Measurements from ENCODE around the gene MOB3B. TPM values are rescaled to one million over a fixed set of nuclear protein-coding genes. Genes with fewer than 3 reads are reported as not detected.

The MOB3B gene
- total RNA-seq, 1 experiment from 2014 or later = 2.6 TPM

- Histone ChIP-seq H3K4me2 (ENCODE audit: low read length) (no peak overlapping the region), H3K4me1 (ENCODE audit: insufficient read depth, low read length) (0 out of 2 replicates have a peak, but pooled peaks cover 4% of the 10 kb centered on the region), H3K9me2 (replicated peaks; ENCODE audit: low read length) (no peaks in the 10 kb centered on the region), H3K9ac (ENCODE audit: low read length) (no peak overlapping the region), H3F3A (ENCODE audit: low read length, unreplicated experiment) (no peaks in the 10 kb centered on the region), H3K4me3 (ENCODE audit: low read length) (no peak overlapping the region), H3K27me3 (ENCODE audit: low read length) (no peaks in the 10 kb centered on the region), H3K36me3 (ENCODE audit: low read depth, low read length) (no peaks in the 10 kb centered on the region), H3K27ac (ENCODE audit: low read length) (no peak overlapping the region), H4K20me1 (ENCODE audit: low read length) (no peaks in the 10 kb centered on the region), H3K79me2 (ENCODE audit: low read length) (no peaks in the 10 kb centered on the region), H2AFZ (ENCODE audit: low read length) (no peak overlapping the region), H3K9me3 (ENCODE audit: low read length) (no peaks in the 10 kb centered on the region)
- ATAC-seq (no peak), DNase-seq (no peak)
- TF ChIP-seq EZH2 (IDR thresholded peaks at IDR 0.05; ENCODE audit: low read length, unreplicated experiment) = no peak
- TF ChIP-seq CTCF (conservative IDR thresholded peaks at IDR 0.05; ENCODE audit: low read depth, low read length) = no peak
- no peak for TF ChIP-seq EZH2phosphoT487 (IDR thresholded peaks at IDR 0.05; ENCODE audit: borderline replicate concordance, low read length)
- ChIA-PET CTCF (no interaction called here), POLR2A (ENCODE audit: unreplicated experiment) (no interaction called here)
- no TSS peak for BruUV-seq (replicated peaks)
- intact Hi-C loops (cut with micrococcal nuclease) = no loop called here
Measured at GRCh38 chr9:27336126-27336525, 193.5 kb downstream of the MOB3B start.

- DNase-seq = no peak
- POLR2A ChIA-PET (ENCODE audit: unreplicated experiment) = no interaction called here
- 0 out of 2 replicates have a peak, but pooled peaks cover 4% of the 10 kb centered on the region for H3K4me1 ChIP-seq (ENCODE audit: insufficient read depth, low read length)
- H3K36me3 ChIP-seq (ENCODE audit: low read depth, low read length) = no peaks in the 10 kb centered on the region
- H4K20me1 ChIP-seq (ENCODE audit: low read length) = no peaks in the 10 kb centered on the region
- no peak overlapping the region for H3K4me2 ChIP-seq (ENCODE audit: low read length)
- H3K27ac ChIP-seq (ENCODE audit: low read length) = no peak overlapping the region
- no peak overlapping the region for H2AFZ ChIP-seq (ENCODE audit: low read length)
- no peaks in the 10 kb centered on the region for H3F3A ChIP-seq (ENCODE audit: low read length, unreplicated experiment)
- H3K9ac ChIP-seq (ENCODE audit: low read length) = no peak overlapping the region
- no TSS peak for BruUV-seq (replicated peaks)
- H3K27me3 ChIP-seq (ENCODE audit: low read length) = no peaks in the 10 kb centered on the region
- H3K9me3 ChIP-seq (ENCODE audit: low read length) = no peaks in the 10 kb centered on the region
- no peaks in the 10 kb centered on the region for H3K79me2 ChIP-seq (ENCODE audit: low read length)
- no peaks in the 10 kb centered on the region for H3K9me2 ChIP-seq (replicated peaks; ENCODE audit: low read length)
- CTCF ChIA-PET = no interaction called here
- intact Hi-C loops (cut with micrococcal nuclease) = no loop called here
- no peak for ATAC-seq
- TF ChIP-seq CTCF (conservative IDR thresholded peaks at IDR 0.05; ENCODE audit: low read depth, low read length) (no peak), EZH2phosphoT487 (IDR thresholded peaks at IDR 0.05; ENCODE audit: borderline replicate concordance, low read length) (no peak), EZH2 (IDR thresholded peaks at IDR 0.05; ENCODE audit: low read length, unreplicated experiment) (no peak)
- no peak overlapping the region for H3K4me3 ChIP-seq (ENCODE audit: low read length)
Measured at GRCh38 chr9:27335075-27335474, 194.5 kb downstream of the MOB3B start.

- ATAC-seq (peak; percentile 78), DNase-seq (peak; percentile 75)
- Histone ChIP-seq H3K9me2 (replicated peaks; ENCODE audit: low read length) (no peaks in the 10 kb centered on the region), H3K27ac (ENCODE audit: low read length) (no peak overlapping the region), H3K27me3 (ENCODE audit: low read length) (no peaks in the 10 kb centered on the region), H3K9me3 (ENCODE audit: low read length) (no peaks in the 10 kb centered on the region), H3F3A (ENCODE audit: low read length, unreplicated experiment) (no peaks in the 10 kb centered on the region), H3K4me3 (ENCODE audit: low read length) (no peak overlapping the region), H3K36me3 (ENCODE audit: low read depth, low read length) (no peaks in the 10 kb centered on the region), H2AFZ (ENCODE audit: low read length) (peak overlapping the region; percentile 32; the same call in 1 of the 2 replicates), H4K20me1 (ENCODE audit: low read length) (no peaks in the 10 kb centered on the region), H3K4me1 (ENCODE audit: insufficient read depth, low read length) (0 out of 2 replicates have a peak, but pooled peaks cover 4% of the 10 kb centered on the region), H3K9ac (ENCODE audit: low read length) (no peak overlapping the region), H3K79me2 (ENCODE audit: low read length) (no peaks in the 10 kb centered on the region), H3K4me2 (ENCODE audit: low read length) (no peak overlapping the region)
- POLR2A ChIA-PET (ENCODE audit: unreplicated experiment) = interaction anchor here (0.6 to 1.0 kb wide), 2 partner anchors 93 to 209 kb away, joined by 4 read pairs; no protein-coding TSS in a partner anchor
- BruUV-seq (replicated peaks) = no TSS peak
- CTCF ChIA-PET = interaction anchor here (0.7 to 1.7 kb wide), 2 partner anchors 42 to 196 kb away, joined by 3 to 9 read pairs; partner anchors contain the start of gene MOB3B
- intact Hi-C loops (cut with micrococcal nuclease) = loop anchor here (1.0 to 5.0 kb wide), 3 partner anchors 94 to 215 kb away; partner anchors contain the start of gene MOB3B
- TF ChIP-seq EZH2 (IDR thresholded peaks at IDR 0.05; ENCODE audit: low read length, unreplicated experiment) = no peak
- peak; percentile 72 for TF ChIP-seq CTCF (conservative IDR thresholded peaks at IDR 0.05; ENCODE audit: low read depth, low read length)
Measured at GRCh38 chr9:27333241-27334052, 196.2 kb downstream of the MOB3B start.

Data from PC-3 (cell line).